Caco-2 (cell line): ENCODE results near the gene GMPR. TPM values are rescaled to one million over a fixed set of nuclear protein-coding genes. Genes with fewer than 3 reads are reported as not detected.
A peak's percentile ranks its signal among the peaks of the same experiment; 100 is the strongest.

Experiments
- BruUV-seq: library from RNA; stranded (reverse); fragments of 400-500 nt; replicated peaks from 2 replicates; lab custom pipeline; 2021; lab: Mats Ljungman, UMichigan
- CTCF ChIA-PET: fragments of 300-600 bp; sonication (Branson Sonifier 250); formaldehyde crosslinking; loops from one replicate; lab custom pipeline; 2022; ENCODE audit warnings: antibody characterized with exemption; lab: Charles Lee
- POLR2A ChIA-PET: fragments of 300-600 bp; sonication (Branson Sonifier 250); formaldehyde crosslinking; loops from one replicate; lab custom pipeline; 2022; ENCODE audit warnings: antibody characterized with exemption; lab: Charles Lee
- DNase-seq, 2 experiments: peaks; one replicate each; pipeline versions ENCODE4 v3.0.0 to v3.0.0-alpha.2; 2020 to 2022
- H3K27me3 ChIP-seq: replicated peaks from 2 replicates; pipeline ENCODE4 v1.6.0; 2011; ENCODE audit warnings: low read length; ENCODE audit not compliant: control insufficient read depth, insufficient read depth
- H3K36me3 ChIP-seq: 2 replicates; pipeline ENCODE4 v1.5.1; 2011; ENCODE audit warnings: low read length; ENCODE audit not compliant: control insufficient read depth, insufficient read depth
- H3K4me1 ChIP-seq: fragments of 250-450 bp; sonication (Bioruptor Pico); 2 replicates; pipeline ENCODE4 v1.5.1; 2020; ENCODE audit warnings: mild to moderate bottlenecking
- H3K4me3 ChIP-seq: 2 replicates; pipeline ENCODE4 v1.5.1; 2011; ENCODE audit warnings: low read depth, mild to moderate bottlenecking, control low read depth, low read length
- H3K9me3 ChIP-seq: fragments of 250-450 bp; sonication (Bioruptor Pico); 2 replicates; pipeline ENCODE4 v1.5.1; 2020; ENCODE audit warnings: mild to moderate bottlenecking, moderate library complexity
- H3K27ac Mint-ChIP-seq: one replicate; pipeline ENCODE4 v1.8.0; 2022; ENCODE audit warnings: mixed read lengths; ENCODE audit not compliant: unreplicated experiment
- H3K27me3 Mint-ChIP-seq: one replicate; pipeline ENCODE4 v1.8.0; 2022; ENCODE audit warnings: mixed read lengths; ENCODE audit not compliant: insufficient read depth, unreplicated experiment
- H3K36me3 Mint-ChIP-seq: one replicate; pipeline ENCODE4 v1.8.0; 2022; ENCODE audit warnings: mild to moderate bottlenecking, mixed read lengths; ENCODE audit not compliant: insufficient read depth, unreplicated experiment
- H3K4me1 Mint-ChIP-seq: one replicate; pipeline ENCODE4 v1.8.0; 2022; ENCODE audit warnings: low read depth, mixed read lengths; ENCODE audit not compliant: unreplicated experiment
- H3K4me3 Mint-ChIP-seq: one replicate; pipeline ENCODE4 v1.8.0; 2022; ENCODE audit warnings: mild to moderate bottlenecking, moderate library complexity, mixed read lengths; ENCODE audit not compliant: unreplicated experiment
- H3K9me3 Mint-ChIP-seq: one replicate; pipeline ENCODE4 v1.8.0; 2022; ENCODE audit warnings: mixed read lengths; ENCODE audit not compliant: unreplicated experiment
- intact Hi-C: fragments of 100-400 bp; cut with micrococcal nuclease; formaldehyde crosslinking; loops from one replicate; pipeline ENCODE4 v1.10.0; 2022; ENCODE audit not compliant: unreplicated experiment
- total RNA-seq: library from RNA; stranded (reverse); gene quantifications from 2 replicates; pipeline ENCODE4 v1.2.3, GENCODE V29; 2022
- TF ChIP-seq, protein P1 (sequence below), 2 experiments: fragments of 200-600 bp in 1 of 2; IDR thresholded peaks; 1 replicate in 1 of 2; 2 replicates in 1 of 2; pipeline versions ENCODE4 v1.5.1 to v1.8.0; 2011 to 2022; ENCODE audit warnings: antibody characterized with exemption in 1 of 2, control low read depth in 1 of 2, inconsistent platforms in 1 of 2, low read depth in 1 of 2, low read length in 1 of 2, mild to moderate bottlenecking in 1 of 2, moderate library complexity in 1 of 2; ENCODE audit not compliant: insufficient read depth in 1 of 2, severe bottlenecking in 1 of 2, unreplicated experiment in 1 of 2

The GMPR gene
- total RNA-seq, 1 experiment from 2014 or later = 1.3 TPM

GRCh38 chr6:16332175-16332542 is 93.8 kb downstream of the GMPR start:
- CTCF ChIA-PET = interaction anchor here (0.6 to 1.4 kb wide), 9 partner anchors 9 to 627 kb away, joined by 3 to 8 read pairs (median 3); no protein-coding TSS in a partner anchor
- no peaks in the 10 kb centered on the region for H3K36me3 Mint-ChIP-seq
- peak; percentile 79 to 84 for DNase-seq

DNA sequence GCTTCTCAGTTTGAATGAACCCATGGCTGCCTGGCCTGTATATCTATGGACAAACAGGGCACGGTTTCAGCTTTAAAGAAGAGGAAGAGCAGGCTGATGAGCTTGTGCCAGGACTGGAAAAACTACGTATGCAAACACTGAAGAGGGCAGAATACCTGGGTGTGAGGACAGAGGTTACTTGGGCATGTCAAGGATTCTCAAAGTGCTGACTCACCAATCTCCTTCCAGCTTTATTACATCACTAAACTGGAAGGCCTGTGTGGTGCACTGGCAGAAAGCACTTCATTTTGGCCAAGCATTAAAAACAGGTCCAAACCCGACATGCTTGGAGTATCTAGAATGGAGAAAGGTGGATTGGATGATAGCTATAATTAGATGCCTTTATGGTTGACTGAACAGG is 95.2 kb downstream of the GMPR start:
- TF ChIP-seq, protein P1, sequence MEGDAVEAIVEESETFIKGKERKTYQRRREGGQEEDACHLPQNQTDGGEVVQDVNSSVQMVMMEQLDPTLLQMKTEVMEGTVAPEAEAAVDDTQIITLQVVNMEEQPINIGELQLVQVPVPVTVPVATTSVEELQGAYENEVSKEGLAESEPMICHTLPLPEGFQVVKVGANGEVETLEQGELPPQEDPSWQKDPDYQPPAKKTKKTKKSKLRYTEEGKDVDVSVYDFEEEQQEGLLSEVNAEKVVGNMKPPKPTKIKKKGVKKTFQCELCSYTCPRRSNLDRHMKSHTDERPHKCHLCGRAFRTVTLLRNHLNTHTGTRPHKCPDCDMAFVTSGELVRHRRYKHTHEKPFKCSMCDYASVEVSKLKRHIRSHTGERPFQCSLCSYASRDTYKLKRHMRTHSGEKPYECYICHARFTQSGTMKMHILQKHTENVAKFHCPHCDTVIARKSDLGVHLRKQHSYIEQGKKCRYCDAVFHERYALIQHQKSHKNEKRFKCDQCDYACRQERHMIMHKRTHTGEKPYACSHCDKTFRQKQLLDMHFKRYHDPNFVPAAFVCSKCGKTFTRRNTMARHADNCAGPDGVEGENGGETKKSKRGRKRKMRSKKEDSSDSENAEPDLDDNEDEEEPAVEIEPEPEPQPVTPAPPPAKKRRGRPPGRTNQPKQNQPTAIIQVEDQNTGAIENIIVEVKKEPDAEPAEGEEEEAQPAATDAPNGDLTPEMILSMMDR (IDR thresholded peaks at IDR 0.05; ENCODE audit: insufficient read depth in 1 of 2, low read depth in 1 of 2, low read length in 1 of 2, severe bottlenecking in 1 of 2, unreplicated experiment in 1 of 2) = no peak
- ChIA-PET POLR2A (no interaction called here), CTCF (interaction anchor here (0.6 kb wide), 1 partner anchor 440 kb away, joined by 7 read pairs; no protein-coding TSS in a partner anchor)
- Histone ChIP-seq H3K9me3 (no peaks in the 10 kb centered on the region), H3K27me3 (no peaks in the 10 kb centered on the region), H3K36me3 (no peaks in the 10 kb centered on the region; the same call in 1 of the 2 replicates), H3K4me3 (no peak overlapping the region), H3K4me1 (peaks cover 6% of the 10 kb centered on the region)
- Mint-ChIP-seq H3K36me3 (no peaks in the 10 kb centered on the region), H3K4me3 (no peak overlapping the region), H3K9me3 (no peaks in the 10 kb centered on the region), H3K4me1 (peaks cover 6% of the 10 kb centered on the region), H3K27me3 (no peaks in the 10 kb centered on the region), H3K27ac (no peak overlapping the region)
- BruUV-seq = no TSS peak
- no peak for DNase-seq
- intact Hi-C loops = loop anchor here (2.0 kb wide), 1 partner anchor 429 kb away; no protein-coding TSS in a partner anchor

More at GRCh38 chr6:16332175-16332542, 93.8 kb downstream of the GMPR start:
- TF ChIP-seq, protein P1 (IDR thresholded peaks at IDR 0.05; ENCODE audit: insufficient read depth in 1 of 2, low read depth in 1 of 2, low read length in 1 of 2, severe bottlenecking in 1 of 2, unreplicated experiment in 1 of 2) = peak; percentile 89 to 94
- no peaks in the 10 kb centered on the region for H3K9me3 ChIP-seq
- POLR2A ChIA-PET = no interaction called here
- H3K4me3 Mint-ChIP-seq = no peak overlapping the region
- H3K27ac Mint-ChIP-seq = no peak overlapping the region
- H3K27me3 ChIP-seq = no peaks in the 10 kb centered on the region
- no peaks in the 10 kb centered on the region; the same call in 1 of the 2 replicates for H3K36me3 ChIP-seq
- no TSS peak for BruUV-seq
- no peaks in the 10 kb centered on the region for H3K27me3 Mint-ChIP-seq
- intact Hi-C loops = loop anchor here (1.0 to 2.0 kb wide), 4 partner anchors 77 to 431 kb away; no protein-coding TSS in a partner anchor
- H3K9me3 Mint-ChIP-seq = no peaks in the 10 kb centered on the region
- no peak overlapping the region for H3K4me3 ChIP-seq
- H3K4me1 Mint-ChIP-seq = peaks cover 6% of the 10 kb centered on the region
- H3K4me1 ChIP-seq = peaks cover 6% of the 10 kb centered on the region

- BruUV-seq = no TSS peak
- H3K9me3 ChIP-seq = no peaks in the 10 kb centered on the region
- intact Hi-C loops = loop anchor here (1.0 kb wide), 1 partner anchor 437 kb away; no protein-coding TSS in a partner anchor
- H3K27me3 ChIP-seq = no peaks in the 10 kb centered on the region
- CTCF ChIA-PET = no interaction called here
- peaks cover 6% of the 10 kb centered on the region for H3K4me1 ChIP-seq
- TF ChIP-seq, protein P1 (IDR thresholded peaks at IDR 0.05; ENCODE audit: insufficient read depth in 1 of 2, low read depth in 1 of 2, low read length in 1 of 2, severe bottlenecking in 1 of 2, unreplicated experiment in 1 of 2) = no peak
- DNase-seq = no peak
- H3K27ac Mint-ChIP-seq = no peak overlapping the region
- H3K36me3 ChIP-seq = no peaks in the 10 kb centered on the region; the same call in 1 of the 2 replicates
- H3K4me3 ChIP-seq = no peak overlapping the region
- H3K27me3 Mint-ChIP-seq = no peaks in the 10 kb centered on the region
- POLR2A ChIA-PET = no interaction called here
- no peaks in the 10 kb centered on the region for H3K9me3 Mint-ChIP-seq
- H3K36me3 Mint-ChIP-seq = no peaks in the 10 kb centered on the region
- peaks cover 6% of the 10 kb centered on the region for H3K4me1 Mint-ChIP-seq
- no peak overlapping the region for H3K4me3 Mint-ChIP-seq
These were observed 96.3 kb downstream of the GMPR start for GRCh38 chr6:16334671-16335070.
